B cell (primary cell): ENCODE data around the gene CSNK1G1. TPM values are rescaled to one million over a fixed set of nuclear protein-coding genes. Genes with fewer than 3 reads are reported as not detected.

ENCODE experiments used
- ATAC-seq: fragments of 200-7000 bp; cut with Tn5 transposase; one replicate; pipeline ENCODE4 v1.10.0; 2021; ENCODE audit warnings: low read depth, mild to moderate bottlenecking, moderate number of reproducible peaks, moderate library complexity
- CTCF ChIA-PET: fragments of 350-600 bp; sonication (Branson Sonifier 250); formaldehyde crosslinking; loops from one replicate; lab custom pipeline; 2021; ENCODE audit warnings: antibody characterized with exemption, inconsistent platforms; lab: Charles Lee
- POLR2A ChIA-PET: fragments of 350-600 bp; sonication (Branson Sonifier 250); formaldehyde crosslinking; loops from one replicate; lab custom pipeline; 2021; ENCODE audit warnings: antibody characterized with exemption; lab: Charles Lee
- DNase-seq: peaks from one replicate; pipeline ENCODE4 v3.0.0; 2013
- H2AFZ ChIP-seq: 2 replicates; pipeline ENCODE4 v1.6.1; 2012; ENCODE audit warnings: mild to moderate bottlenecking, low read depth, low read length; ENCODE audit not compliant: insufficient read depth, poor library complexity, severe bottlenecking
- H3K27ac ChIP-seq, 2 donors: 1 replicate in 1 of 2; 2 replicates in 1 of 2; pipeline ENCODE4 v1.5.1; 2012 to 2013; ENCODE audit warnings: low read length in 2 of 2, mild to moderate bottlenecking in 2 of 2, moderate library complexity in 1 of 2
- H3K27me3 ChIP-seq, 4 experiments: fragments of 200-600 bp in 1 of 4; sonication (generic) in 1 of 4; replicated peaks in 1 of 4; 1 replicate in 2 of 4; 2 replicates in 2 of 4; pipeline versions ENCODE4 v1.6.1 to v1.7.0; 2013 to 2016; ENCODE audit warnings: low read length in 3 of 4, mild to moderate bottlenecking in 2 of 4, mixed read lengths in 1 of 4, moderate library complexity in 1 of 4; ENCODE audit not compliant: insufficient read depth in 4 of 4, control insufficient read depth in 3 of 4; ENCODE audit errors: control extremely low read depth in 1 of 4
- H3K36me3 ChIP-seq, 2 experiments: replicated peaks in 1 of 2; 1 replicate in 1 of 2; 2 replicates in 1 of 2; pipeline versions ENCODE4 v1.6.1 to v1.7.1; 2013; ENCODE audit warnings: low read length in 1 of 2; ENCODE audit not compliant: insufficient read depth in 2 of 2, control insufficient read depth in 1 of 2; ENCODE audit errors: control extremely low read depth in 1 of 2, extremely low read depth in 1 of 2
- H3K4me1 ChIP-seq, 2 donors: fragments of 200-600 bp in 1 of 2; sonication (generic) in 1 of 2; 1 replicate in 1 of 2; 2 replicates in 1 of 2; pipeline versions ENCODE4 v1.5.1 to v1.6.1; 2013 to 2017; ENCODE audit warnings: low read length in 2 of 2; ENCODE audit not compliant: control insufficient read depth in 2 of 2, insufficient read depth in 2 of 2
- H3K4me2 ChIP-seq: replicated peaks from 2 replicates; pipeline ENCODE3; 2012; ENCODE audit warnings: mild to moderate bottlenecking, low read depth, low read length; ENCODE audit not compliant: poor library complexity, severe bottlenecking
- H3K4me3 ChIP-seq, 5 experiments: fragments of 200-600 bp in 1 of 5; sonication (generic) in 1 of 5; 1 replicate in 3 of 5; 2 replicates in 2 of 5; pipeline versions ENCODE4 v1.5.1 to v1.7.0; 2011 to 2016; ENCODE audit warnings: low read length in 4 of 5, mild to moderate bottlenecking in 4 of 5, low read depth in 2 of 5, control low read depth in 1 of 5, moderate library complexity in 1 of 5; ENCODE audit not compliant: insufficient read depth in 1 of 5; ENCODE audit errors: control extremely low read depth in 1 of 5, extremely low read depth in 1 of 5
- H3K79me2 ChIP-seq: fragments of 200-600 bp; sonication (generic); one replicate; pipeline ENCODE4 v1.6.0; 2016; ENCODE audit warnings: low read length; ENCODE audit not compliant: control insufficient read depth, insufficient read depth
- H3K9ac ChIP-seq: fragments of 200-600 bp; sonication (generic); 2 replicates; pipeline ENCODE4 v1.6.1; 2017; ENCODE audit warnings: mild to moderate bottlenecking, low read length, moderate library complexity
- H3K9me3 ChIP-seq, 3 donors: one replicate each; pipeline versions ENCODE4 v1.6.1 to v1.7.1; 2013; ENCODE audit warnings: low read length in 2 of 3; ENCODE audit not compliant: control insufficient read depth in 2 of 3, insufficient read depth in 1 of 3; ENCODE audit errors: control extremely low read depth in 1 of 3
- H4K20me1 ChIP-seq: 2 replicates; pipeline ENCODE4 v1.6.0; 2012; ENCODE audit warnings: mild to moderate bottlenecking, low read length; ENCODE audit not compliant: insufficient read depth, control insufficient read depth, poor library complexity, severe bottlenecking
- H3K27ac Mint-ChIP-seq: one replicate; pipeline ENCODE4 v1.8.0; 2021; ENCODE audit warnings: mixed read lengths
- H3K27me3 Mint-ChIP-seq: one replicate; pipeline ENCODE4 v1.8.0; 2021; ENCODE audit warnings: mixed read lengths
- H3K4me1 Mint-ChIP-seq: one replicate; pipeline ENCODE4 v1.8.0; 2021; ENCODE audit warnings: mixed read lengths
- H3K4me3 Mint-ChIP-seq: one replicate; pipeline ENCODE4 v1.8.0; 2021; ENCODE audit warnings: mixed read lengths
- H3K9me3 Mint-ChIP-seq: one replicate; pipeline ENCODE4 v1.8.0; 2022; ENCODE audit warnings: mixed read lengths; ENCODE audit not compliant: insufficient read depth
- CTCF ChIP-seq: fragments of 200-600 bp; IDR thresholded peaks from one replicate; pipeline ENCODE4 v1.8.0; 2022; ENCODE audit warnings: antibody characterized with exemption, mild to moderate bottlenecking
- EZH2 ChIP-seq: IDR thresholded peaks from 2 replicates; pipeline ENCODE4 v1.6.1; 2012; ENCODE audit warnings: borderline replicate concordance, low read depth, mild to moderate bottlenecking, moderate library complexity, low read length; ENCODE audit not compliant: insufficient read depth, poor library complexity, severe bottlenecking
- WGBS: methylation state at CpG from one replicate; pipeline ENCODE4 v1.1.5; 2013; ENCODE audit warnings: missing lambda C conversion rate; ENCODE audit not compliant: insufficient coverage; 5-methylcytosine and 5-hydroxymethylcytosine counted together
- intact Hi-C: fragments of 100-400 bp; cut with micrococcal nuclease; formaldehyde crosslinking; loops from one replicate; pipeline ENCODE4 v1.10.0; 2022
- polyA plus RNA-seq: library from polyadenylated mRNA; depleted of rRNA; stranded (reverse); fragments of >200 nt; gene quantifications from 2 replicates; pipeline ENCODE4 v1.2.3, GENCODE V29; 2012
- total RNA-seq, 2 donors: library from RNA; stranded (reverse); fragments of 120-200 nt in 1 of 2; gene quantifications; 1 replicate in 1 of 2; 2 replicates in 1 of 2; pipeline versions ENCODE4 v1.2.3 to v1.2.4, GENCODE V29; 2013 to 2022

CSNK1G1 gene
- total and polyA plus RNA-seq, 2 donors (not counting 1 experiment from before 2014, with no cell fraction given), result 5.2 to 40.3 TPM

GRCh38 chr15:64125978-64126377 is 230.0 kb downstream of the CSNK1G1 start:
- Histone ChIP-seq H3K27ac (no peak overlapping the region), H3K36me3 (peaks cover 22 to 89% of the 10 kb centered on the region in 2 experiments), H3K4me1 (no peaks in the 10 kb centered on the region), H2AFZ (no peak overlapping the region), H3K4me2 (no peak overlapping the region), H4K20me1 (peaks cover 12% of the 10 kb centered on the region), H3K4me3 (no peak overlapping the region), H3K9me3 (no peaks in the 10 kb centered on the region), H3K27me3 (no peaks in the 10 kb centered on the region), H3K9ac (no peak overlapping the region), H3K79me2 (peaks cover 29% of the 10 kb centered on the region)
- CTCF ChIA-PET, result interaction anchor here (1.8 to 2.9 kb wide), 2 partner anchors 12 to 28 kb away, joined by 4 to 8 read pairs; no protein-coding TSS in a partner anchor
- no peak overlapping the region for H3K4me3 Mint-ChIP-seq
- DNase-seq (no peak), ATAC-seq (no peak)
- no peaks in the 10 kb centered on the region for H3K4me1 Mint-ChIP-seq
- POLR2A ChIA-PET, result interaction anchor here (0.8 kb wide), 1 partner anchor 19 kb away, joined by 6 read pairs; no protein-coding TSS in a partner anchor
- no CpG with 5 or more reads among the region's 3 CpGs for WGBS
- H3K27me3 Mint-ChIP-seq, result no peaks in the 10 kb centered on the region
- intact Hi-C loops, result no loop called here
- TF ChIP-seq EZH2, result no peak
- TF ChIP-seq CTCF, result no peak
- H3K27ac Mint-ChIP-seq, result no peak overlapping the region
- no peaks in the 10 kb centered on the region for H3K9me3 Mint-ChIP-seq

DNA sequence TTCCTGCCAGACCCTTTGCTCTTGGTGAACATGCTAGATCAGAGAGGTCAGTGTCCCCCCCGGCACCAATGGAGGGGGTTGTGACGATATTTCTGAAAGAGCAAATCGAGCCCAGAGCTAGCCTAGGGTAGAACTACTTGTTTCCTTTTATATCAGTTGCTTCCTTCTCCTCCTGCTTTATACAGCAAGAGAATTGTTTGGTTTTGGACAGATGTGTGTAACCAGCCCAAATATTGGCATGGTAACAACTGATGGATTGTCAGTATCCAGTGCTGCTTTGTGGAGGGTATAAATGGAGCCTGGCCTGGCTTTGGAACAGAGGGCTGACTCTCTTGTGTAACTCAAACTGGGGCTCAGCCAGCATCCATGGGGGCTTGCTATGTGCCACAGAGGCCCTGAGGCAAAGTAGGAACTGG is 233.0 kb downstream of the CSNK1G1 start:
- H3K4me3 ChIP-seq, result no peak overlapping the region
- no peaks in the 10 kb centered on the region for H3K4me1 ChIP-seq
- TF ChIP-seq CTCF (no peak), EZH2 (no peak)
- no peaks in the 10 kb centered on the region for H3K27me3 ChIP-seq
- DNase-seq, result no peak
- no peak overlapping the region for H3K4me3 Mint-ChIP-seq
- H4K20me1 ChIP-seq, result peaks cover 18% of the 10 kb centered on the region
- H3K36me3 ChIP-seq, result peaks cover 26 to 89% of the 10 kb centered on the region in 2 experiments
- intact Hi-C loops, result no loop called here
- no peak overlapping the region for H2AFZ ChIP-seq
- no CpG with 5 or more reads among the region's 3 CpGs for WGBS
- CTCF ChIA-PET, result interaction anchor here (1.3 kb wide), 1 partner anchor 30 kb away, joined by 5 read pairs; no protein-coding TSS in a partner anchor
- no peaks in the 10 kb centered on the region for H3K9me3 ChIP-seq
- H3K4me2 ChIP-seq, result no peak overlapping the region
- H3K27me3 Mint-ChIP-seq, result no peaks in the 10 kb centered on the region
- no peak for ATAC-seq
- no peak overlapping the region for H3K9ac ChIP-seq
- H3K27ac ChIP-seq, result no peak overlapping the region
- peaks cover 47% of the 10 kb centered on the region for H3K79me2 ChIP-seq
- no peaks in the 10 kb centered on the region for H3K4me1 Mint-ChIP-seq
- H3K9me3 Mint-ChIP-seq, result no peaks in the 10 kb centered on the region
- POLR2A ChIA-PET, result no interaction called here
- H3K27ac Mint-ChIP-seq, result no peak overlapping the region
